ENCODE data around the gene PSPN.

The PSPN gene, protein sequence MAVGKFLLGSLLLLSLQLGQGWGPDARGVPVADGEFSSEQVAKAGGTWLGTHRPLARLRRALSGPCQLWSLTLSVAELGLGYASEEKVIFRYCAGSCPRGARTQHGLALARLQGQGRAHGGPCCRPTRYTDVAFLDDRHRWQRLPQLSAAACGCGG

DNA sequence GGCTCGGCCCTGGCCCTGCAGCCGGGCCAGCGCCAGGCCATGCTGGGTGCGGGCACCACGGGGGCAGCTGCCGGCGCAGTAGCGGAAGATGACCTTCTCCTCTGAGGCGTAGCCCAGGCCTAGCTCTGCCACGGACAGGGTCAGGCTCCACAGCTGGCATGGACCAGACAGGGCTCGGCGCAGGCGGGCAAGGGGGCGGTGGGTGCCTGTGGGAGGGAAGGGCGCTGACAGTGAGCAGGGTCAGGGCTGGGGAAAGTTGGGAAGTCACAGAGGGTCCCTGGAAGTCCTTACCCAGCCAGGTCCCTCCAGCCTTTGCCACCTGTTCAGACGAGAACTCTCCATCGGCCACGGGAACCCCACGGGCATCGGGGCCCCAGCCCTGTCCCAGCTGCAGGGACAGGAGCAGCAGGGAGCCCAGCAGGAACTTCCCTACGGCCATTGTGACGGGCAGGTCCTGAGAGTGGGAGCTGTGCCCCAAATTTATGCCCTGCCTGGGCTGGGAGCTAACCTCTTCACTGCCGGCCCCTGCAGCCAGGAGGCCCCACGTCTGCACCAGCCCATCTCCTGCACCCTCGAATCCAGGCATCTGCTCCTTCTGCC, at the start of gene PSPN:
TSS of gene PSPN (minus strand) at position 523 of the 600 bp plus-strand sequence. CDS start at position 439, 84 bp downstream.
- DNase-seq (ENCODE audit: low spot score) = no peak

DNA sequence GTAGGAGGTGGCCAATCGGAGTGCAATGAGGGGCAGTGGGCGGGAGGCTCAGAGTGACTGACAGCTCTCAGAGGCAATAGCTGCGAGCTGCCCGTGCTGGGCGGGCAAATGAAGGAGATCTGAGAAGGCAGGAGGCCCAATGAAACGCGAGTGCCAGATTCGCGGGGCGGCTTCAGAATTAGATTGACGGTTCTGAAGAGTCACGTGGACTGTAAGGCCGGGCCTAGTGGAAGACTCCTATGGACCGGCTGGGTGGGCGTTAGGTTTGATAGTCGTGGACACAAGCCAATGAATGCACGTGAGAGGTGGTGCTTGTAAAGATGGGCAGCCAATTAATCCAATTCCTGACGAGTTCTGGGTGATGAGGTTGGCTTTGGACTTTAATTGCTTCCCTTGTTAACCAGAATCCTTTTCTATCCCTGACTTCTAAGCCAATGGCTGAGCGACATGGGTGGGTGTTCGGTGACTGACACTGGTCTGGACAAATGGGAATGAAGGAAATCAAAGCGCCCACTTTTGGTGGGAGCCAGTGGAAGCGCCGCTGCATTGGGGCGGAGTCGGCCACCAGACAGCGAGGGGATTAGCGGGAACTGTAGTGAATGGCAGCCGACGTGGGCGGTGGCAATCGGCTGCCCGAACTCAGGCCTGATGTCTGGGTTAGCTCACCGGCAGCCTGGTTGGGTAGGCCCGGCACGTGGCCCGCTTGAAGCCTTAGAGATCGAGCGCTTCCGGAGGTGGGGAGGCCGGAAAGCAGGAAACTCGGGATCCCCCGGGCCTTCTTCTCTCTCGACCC, 49.4 kb upstream of the PSPN start:
- DNase-seq (ENCODE audit: low spot score) = peak; percentile 96

DNA sequence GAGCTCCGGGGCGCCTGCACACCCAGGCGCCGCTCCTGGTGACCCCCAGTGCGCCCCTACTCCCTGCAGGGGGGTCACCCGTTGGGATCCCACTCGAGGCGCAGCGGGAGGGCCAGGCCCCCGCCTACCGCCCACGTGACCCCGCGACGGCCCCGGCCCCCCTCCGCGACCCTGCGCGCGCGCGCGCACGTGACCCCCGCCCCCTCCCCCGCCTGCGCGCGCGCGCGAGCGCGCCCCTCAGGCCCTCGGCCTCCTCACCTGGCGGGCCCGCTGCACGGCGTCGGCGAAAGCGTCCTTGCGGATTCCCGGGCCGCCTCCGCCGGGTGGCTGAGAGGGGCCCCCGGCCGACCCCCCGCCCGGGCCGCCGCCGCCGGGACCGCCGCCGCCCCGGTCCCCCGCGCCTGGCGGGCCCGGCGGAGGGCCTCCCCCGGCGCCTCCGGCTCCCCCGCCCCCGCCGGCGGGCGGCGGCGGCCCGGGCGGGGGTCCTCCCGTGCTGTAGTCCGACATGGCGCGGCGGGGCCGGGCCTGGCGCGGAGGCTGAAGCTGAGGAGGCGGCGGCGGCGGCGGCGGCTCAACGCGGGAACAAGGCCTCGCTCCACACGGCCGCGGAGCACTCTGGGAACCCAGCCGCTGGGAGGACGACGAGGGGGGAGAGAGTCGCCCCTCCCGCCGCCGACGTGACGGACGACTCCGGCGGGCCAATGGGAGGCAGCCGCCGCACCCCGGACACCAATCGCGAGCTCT, 48.6 kb upstream of the PSPN start, which contains the start of gene KHSRP:
TSS of gene KHSRP (minus strand) at position 617 of the 744 bp plus-strand sequence. CDS start at position 507, 110 bp downstream.
- peak; percentile 98 for DNase-seq (ENCODE audit: low spot score)

DNA sequence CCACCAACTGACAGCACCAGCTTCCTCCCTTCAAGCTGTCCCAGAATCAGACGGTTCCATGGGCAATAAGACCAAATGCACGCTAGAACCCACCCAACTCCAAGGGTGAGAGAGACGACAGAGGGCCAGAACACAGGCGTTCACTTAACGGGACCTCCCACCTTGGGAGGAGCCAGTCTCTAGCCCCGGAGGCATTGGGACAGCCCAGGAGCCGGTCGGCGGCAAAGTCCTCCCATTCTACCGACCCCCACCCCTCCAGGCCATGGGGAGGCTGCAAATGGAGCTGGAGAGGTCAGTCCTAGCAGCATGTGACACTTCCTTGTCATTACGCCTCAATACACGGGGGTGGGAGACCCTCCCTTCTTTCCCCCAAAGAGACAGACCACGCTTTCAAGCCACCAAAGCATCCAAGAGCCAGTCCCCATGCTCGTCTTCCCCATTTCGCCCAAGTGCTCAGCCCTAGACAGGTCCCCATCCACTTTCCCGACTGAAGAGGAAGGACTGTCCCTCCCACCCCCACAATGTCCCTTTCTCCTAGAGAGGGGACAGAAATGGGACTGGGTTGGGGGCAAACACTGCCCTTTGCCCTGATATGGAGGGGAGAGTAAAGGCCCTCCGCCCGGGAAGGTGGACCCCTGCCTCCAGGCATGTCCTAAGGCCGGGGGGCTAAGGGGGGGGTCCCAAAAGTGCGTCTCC, 47.9 kb upstream of the PSPN start:
- DNase-seq (ENCODE audit: low spot score) = peak; percentile 60

DNA sequence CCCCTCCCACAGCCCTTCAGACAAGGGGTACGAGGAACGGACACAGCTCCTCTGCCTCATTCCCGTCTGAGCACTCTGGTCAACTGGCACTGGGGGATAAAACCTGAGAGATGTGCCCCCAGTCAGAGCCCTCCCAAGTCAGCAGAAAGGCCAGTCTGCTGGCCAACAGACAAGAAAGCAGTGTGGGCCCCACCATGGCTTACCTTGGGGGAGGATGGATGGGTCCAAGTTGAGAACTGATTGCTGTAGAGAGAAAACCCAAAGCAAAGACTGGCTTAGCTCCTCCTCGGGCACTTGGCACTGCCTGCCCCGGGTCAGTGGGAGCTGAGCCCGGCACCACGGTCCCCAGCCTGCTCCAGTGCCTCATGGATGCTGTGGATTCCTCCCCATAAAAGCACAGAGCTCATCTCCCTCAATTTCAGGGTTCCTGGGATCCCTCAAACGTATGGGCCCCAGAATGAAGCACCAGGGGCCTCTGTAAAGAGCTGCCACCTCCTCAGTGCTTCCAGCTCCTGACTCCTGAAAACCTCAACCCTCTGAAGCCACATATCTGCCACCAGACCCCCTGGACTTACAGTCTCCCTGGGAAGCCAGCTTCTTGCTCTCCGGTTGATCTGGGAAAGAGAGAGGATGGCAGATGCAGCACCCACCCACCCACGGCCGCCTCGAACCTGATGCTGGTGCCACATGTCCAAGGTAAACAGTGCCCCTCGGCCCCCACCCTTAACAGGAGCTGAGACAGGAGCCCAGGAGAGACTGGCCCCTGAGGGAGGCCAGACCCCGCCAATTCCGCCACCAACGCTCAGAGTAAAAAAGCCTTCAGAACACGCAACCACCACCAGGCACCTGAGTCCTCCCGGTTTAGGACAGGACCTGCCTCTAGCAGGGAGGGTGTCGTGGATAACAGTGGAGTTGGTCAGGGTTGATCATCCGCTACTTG, 45.6 kb upstream of the PSPN start:
- no peak for DNase-seq (ENCODE audit: low spot score)

DNA sequence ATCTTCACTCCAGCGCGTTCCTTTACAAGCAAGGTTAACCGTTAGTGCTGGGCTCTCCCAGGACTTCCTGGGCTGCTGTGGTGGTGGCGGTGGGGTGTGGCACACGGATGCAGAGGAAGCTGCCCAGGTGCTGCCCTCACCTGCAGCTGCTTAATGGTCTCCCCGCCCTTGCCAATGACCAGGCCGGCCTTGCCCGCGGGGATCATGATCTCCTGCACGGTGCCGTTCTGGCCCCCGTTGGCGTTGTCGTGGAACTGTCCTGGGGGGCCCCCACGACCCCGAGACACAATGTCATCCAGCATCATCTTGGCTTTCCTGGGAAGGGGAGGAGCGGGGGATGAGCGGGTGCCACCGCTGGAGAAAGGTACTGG, 42.8 kb upstream of the PSPN start:
- no peak for DNase-seq (ENCODE audit: low spot score)

DNA sequence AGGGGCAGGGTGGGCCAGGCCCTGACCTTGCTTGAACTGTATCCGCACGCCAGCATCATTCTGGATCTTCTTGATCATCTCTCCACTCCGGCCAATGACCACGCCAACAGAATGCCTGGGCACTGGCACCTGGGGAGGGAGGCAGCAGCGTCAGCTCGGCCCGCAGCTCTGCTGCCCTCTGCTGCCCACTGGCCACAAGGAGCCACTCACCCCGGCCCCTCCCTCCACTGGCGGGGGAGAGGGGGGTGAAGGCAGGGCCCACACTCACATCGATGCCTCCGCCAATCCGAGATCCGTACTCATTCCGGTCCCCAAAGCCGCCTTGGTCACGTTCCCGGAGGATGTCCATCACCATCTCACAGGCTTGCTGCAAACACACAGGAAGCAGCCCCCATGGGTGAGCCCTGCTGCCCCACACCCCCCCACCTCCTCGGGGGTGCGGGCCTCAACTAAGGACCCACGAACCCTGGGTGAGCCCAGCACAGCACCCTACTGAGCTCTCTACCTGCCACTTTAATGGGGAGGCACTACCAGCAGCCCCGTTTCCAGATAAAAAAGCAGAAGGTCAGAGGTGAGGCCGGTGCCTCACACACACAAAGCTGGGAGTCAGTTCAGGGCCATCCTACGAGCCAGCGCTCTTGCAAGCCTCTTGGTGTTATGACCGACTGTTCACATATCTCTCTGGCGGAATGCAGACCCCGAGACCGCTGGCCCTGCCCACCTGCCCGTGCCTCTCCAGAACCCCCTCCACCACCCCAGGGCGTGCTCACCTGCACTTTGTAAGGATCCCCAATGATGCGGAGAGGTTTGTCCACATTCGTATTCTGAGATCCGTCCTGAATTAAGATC, 42.2 kb upstream of the PSPN start:
- DNase-seq (ENCODE audit: low spot score) = no peak

DNA sequence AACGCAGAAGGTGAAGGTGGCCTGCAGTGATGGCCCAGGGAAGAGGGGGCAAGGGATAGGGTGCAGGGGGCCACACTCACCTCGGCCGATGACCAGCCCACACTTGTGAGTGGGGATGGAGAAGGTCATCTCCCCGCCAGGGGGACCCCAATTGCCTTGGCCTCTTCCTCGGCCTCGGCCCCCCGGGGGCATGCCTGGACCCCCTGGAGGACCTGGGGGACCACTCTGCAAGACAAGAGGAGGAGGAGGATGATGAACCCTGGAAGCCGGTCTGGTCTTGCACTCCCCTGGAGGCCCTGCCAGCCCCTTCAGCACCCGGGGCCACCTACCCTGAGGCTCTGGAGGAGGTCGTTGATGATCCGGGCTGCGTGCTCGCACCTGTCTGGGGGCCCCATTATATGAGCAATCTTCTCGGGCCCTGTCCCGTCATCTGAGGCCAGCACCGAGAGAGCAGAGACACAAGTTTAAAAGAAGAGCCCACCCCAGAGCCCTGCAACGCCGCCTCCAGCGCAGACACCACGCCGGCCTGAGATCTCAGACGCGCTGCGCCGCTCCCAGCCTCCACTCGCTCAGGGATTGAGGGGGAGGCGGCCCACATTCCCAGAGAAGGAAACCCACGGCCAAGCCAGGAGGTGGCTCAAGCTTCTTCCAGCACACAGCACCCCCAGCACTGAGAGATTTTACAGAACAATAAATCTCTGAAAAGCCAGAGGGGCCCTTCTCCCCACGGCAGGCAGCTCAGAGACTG, 41.1 kb upstream of the PSPN start:
- DNase-seq (ENCODE audit: low spot score) = no peak

DNA sequence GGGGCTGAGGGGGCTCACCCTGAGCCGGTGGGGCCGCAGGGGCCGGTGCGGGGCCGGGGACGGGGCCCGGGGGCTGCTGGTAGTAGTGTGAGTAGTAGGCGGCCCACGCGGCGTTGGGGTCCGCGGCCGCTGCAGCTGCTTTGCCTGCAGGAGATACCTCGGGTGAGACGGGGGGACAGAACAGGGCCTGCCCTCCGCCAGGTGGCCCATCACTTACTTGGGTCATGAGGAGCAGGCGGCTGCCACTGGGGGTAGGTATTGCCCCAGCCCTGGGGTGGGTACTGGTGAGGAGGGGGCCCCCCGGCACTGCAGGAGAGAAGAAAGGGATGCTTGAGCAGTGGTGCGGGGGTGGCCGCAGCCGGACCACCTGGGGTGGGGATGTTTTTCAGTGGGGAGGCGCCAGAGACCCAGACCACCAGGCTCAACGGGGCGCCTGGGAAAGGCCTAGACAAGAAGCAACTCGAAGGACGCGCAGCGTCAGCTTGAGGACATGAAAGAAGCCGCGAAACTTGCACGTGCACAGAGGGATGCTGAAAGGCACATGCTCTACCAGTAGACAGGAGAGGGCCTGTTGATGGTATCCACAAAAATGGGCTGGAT, 40.0 kb upstream of the PSPN start:
- no peak for DNase-seq (ENCODE audit: low spot score)

DNA sequence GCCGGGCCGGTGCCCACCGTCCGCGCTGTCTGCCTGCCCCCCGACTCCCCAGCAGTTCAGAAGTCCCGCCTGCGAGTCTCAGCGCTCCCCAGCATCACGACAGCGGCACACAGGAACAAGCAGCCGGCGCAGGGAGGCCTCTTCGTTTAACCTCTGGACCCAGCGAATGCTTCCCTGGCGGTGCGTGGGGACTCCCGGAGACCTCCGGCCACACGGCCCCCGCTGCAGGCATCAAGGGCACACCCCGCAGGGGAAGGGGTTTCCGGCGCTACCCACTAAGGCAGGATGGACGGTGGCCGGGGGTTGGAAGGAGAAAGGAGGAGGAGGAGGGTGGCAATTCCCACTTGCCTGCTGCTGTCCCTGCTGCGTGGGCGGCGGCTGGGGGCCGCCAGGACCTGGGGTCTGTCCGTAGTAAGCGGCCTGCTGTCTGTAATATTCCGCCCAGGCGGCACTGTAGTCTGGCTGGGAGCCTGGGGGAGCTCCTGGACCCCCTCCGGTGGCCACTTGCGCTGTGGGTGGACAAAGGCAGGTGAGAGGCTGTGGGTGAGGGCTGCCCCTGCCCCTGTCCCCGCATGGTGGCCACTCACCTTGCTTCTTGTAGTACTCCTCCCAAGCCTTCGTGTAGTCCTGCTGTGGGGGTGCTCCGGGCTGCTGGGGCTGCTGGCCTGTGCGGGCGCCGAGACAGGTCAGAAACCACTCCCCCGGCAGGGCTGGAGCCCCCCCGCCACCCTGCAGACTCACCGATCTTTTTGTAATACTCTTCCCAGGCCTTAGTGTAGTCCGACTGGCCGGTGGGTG, 39.3 kb upstream of the PSPN start:
- DNase-seq (ENCODE audit: low spot score) = no peak

DNA sequence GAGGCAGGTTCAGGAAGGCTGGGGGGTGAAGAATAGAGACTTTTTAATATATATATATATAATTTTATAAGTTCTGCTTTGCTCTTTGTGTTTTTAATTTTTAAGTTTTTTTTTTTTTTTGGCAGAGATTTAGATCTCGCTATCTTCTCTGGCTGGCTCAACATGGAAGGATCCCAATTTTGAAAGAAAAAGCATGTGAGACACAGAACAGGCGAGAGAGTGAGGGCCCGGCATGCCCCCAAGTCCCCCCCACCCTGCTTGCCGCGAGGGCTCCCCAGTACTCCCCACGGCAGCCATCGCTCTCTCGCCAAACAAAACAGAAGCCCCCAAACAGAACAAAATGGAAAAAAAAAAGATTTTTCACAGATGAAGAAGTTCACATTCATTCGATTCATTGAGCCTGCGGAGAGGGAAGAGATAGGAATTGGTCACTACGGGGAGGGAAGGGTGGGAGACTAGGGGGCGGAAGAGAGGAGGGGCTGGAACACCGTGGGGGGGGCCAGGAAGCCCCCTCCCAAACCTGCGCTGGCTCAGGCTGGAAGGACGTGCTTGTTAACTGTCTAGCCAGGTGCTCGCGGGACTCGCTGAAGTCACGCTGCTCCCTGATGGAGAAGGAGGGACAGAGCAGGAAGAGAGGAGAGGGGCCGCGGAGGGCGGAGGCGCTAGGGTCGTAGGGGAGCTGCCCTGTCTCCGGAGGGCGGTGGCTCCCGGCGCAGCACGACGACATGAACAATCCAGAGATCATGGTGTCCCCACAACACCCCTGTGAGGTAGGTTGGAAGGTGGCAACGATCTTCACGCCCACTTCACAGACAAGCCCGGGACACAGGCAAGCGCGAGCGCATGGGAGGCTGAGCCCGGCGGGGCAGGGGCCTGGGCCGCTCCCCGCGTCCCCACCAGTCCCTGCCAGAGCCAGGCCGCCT, 38.2 kb upstream of the PSPN start:
- DNase-seq (ENCODE audit: low spot score) = no peak

DNA sequence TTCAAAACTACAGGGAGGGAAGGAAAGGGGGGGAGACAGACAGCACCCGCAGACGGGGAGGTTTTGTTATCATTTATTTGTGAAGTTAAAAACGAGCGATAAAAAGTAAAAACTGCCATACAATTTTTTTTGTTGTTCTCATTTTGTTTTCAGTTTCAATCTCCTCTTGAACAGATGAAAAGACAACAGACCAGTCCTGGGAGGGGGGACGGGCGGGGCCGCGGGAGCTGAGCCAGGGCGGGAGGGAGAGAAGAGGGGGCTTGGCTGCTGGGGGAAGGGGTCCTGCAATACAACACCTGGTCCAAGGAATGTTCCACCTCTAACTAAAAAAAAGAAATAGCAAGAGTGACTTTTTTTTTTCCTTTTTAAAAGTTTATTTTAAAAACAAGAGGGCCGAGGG, 37.6 kb upstream of the PSPN start:
- DNase-seq (ENCODE audit: low spot score) = no peak

DNA sequence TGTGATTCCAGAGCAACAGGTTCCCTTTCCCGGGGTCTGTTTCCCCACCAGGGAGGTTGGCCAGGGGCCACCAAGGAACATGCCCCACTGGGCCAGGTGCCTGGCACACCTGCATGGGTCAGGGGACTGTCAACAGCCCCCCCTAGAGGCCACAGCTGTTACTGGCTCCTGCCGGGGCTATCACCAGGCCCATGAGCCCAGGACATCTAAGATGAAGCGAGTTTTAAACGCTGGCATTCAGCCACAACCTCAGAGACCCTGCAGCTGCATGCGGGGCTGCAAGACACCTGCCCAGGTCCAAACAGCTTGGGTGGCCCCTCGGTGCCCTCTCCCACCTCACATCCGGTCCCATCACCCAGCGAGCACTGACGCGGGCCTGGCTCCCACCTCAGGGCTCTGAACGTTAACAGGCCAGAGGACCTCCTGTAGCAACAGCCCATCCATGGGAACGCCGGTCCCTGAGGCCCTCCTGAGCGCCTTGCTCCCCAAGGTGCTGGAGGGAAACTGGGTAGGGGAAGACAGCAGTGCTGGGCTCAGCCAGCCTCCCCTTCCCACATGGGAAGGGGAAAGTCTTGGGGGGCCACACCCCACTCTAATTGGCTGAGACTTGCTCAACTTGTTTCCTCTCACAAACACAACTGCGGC, 36.8 kb upstream of the PSPN start:
- peak; percentile 78 for DNase-seq (ENCODE audit: low spot score)

DNA sequence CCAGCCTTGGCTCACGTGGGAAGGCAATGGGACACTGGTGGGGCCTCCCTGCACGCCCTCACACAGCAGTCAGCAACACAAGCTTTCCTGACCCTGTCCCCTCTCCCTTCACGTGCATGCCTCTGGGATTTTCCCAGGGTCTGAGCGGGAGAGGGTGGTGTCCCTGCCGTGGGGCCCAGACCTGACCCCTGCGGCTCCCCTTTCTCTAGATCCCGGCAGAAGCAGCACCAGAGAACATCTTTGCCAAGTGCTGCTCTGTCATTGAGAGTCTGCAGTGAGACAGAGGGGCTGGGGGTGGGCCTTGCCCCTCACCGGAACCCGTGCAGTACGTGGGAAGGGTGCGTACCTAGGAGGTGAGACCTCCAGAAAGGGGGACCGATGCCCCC, 36.3 kb upstream of the PSPN start:
- no peak for DNase-seq (ENCODE audit: low spot score)

DNA sequence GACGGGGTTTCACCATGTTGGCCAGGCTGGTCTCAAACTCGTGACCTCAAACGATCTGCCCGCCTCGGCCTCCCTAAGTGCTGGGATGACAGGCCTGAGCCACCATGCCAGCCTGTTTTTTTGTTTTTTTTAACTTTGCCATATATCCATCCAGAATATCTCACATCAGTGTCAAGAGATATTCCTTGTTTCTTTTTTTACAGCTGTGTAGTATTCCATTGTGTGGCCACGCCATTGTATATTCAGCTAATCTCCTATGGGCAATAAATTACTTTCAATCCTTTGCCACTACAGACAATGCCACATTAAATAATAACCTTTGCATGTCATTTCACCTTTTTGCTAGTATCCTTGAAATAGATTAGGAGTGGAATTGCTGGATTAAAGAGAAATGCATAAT, 33.6 kb upstream of the PSPN start:
- DNase-seq (ENCODE audit: low spot score) = no peak

DNA sequence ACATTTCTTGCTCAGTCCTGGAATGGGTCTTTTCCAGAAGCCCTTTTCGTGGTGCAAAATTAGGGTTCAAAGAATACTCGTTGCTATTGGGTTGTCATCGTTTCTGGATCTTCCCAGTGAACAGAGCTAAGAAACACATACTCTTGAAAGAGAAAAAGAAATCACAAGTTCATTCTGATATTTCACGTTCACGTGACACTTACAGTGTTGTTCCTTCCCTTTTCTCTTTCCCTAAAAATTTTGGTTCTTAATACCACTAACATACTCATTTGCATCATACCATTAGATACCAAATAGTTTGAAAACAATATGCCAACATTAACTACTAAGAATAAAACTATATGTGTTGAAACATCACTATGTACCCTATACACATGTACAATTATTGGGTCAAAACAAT, 30.7 kb upstream of the PSPN start:
- DNase-seq (ENCODE audit: low spot score) = no peak

All from D341Med (cell line).